Raji (cell line): ENCODE data around the gene INPP4A.

Experiments used
- POLR2A ChIP-seq: IDR thresholded peaks from 2 replicates; pipeline ENCODE4 v1.6.1; 2011; ENCODE audit warnings: low read depth, low read length, control low read depth; ENCODE audit not compliant: insufficient read depth

INPP4A gene

DNA sequence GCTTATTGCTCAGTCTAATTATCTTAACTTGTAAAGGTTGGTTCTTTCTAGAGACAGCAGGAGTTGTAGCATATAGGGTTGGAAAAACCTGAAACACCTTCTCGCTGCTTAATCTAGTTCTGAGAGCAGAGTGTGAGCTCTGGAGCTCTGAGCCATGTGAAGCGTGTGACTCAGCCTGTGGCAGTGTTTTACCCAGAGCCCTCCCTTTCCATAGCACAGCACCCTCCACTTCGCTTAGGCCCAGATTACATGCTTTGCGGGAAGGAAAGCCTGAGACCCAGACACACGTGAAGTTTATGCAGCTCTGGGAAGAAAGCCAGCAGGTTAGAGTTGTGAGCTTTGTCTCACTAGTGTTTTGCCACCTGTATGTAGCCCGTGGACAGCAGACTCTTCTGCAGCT is 74.5 kb downstream of the INPP4A start:
- no peak for TF ChIP-seq POLR2A

DNA sequence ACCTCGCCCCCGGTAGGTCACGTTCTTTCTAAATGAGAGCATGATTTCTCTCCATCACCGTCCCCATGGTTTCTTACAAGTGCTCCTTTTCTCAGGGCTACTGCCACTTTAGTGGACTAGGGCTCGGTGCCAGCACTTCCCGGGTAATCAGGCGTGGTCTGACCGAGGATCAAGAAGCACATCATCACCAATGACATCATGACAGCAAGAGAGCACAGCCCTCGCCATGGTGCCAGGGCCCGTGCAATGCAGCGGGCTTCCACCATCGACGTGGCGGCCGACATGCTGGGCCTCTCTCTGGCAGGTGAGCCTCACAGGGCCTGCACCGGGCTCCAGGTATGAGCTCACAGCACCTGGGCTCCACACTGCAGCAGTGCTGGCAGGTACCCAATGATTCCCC is 75.2 kb downstream of the INPP4A start:
- TF ChIP-seq POLR2A: no peak

DNA sequence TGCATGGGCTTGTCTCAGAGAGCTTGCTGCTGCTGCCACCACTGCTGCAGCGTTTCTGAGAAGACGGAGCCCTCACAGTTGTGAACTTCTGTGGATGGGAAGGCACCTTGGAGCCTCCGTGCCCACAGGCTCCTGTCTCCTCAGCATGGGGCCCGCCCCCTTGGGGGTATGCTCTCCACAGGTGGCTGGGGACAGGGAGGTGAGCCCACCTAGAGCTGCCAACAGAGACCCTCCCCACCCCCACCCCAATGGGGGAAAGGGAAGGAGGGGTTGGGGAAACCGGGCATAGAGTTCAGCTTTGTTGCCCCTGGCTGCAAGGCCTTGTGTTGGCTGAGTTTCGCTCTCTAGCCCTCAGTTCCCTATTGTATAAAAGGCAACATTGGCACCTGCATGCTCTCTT is 76.1 kb downstream of the INPP4A start:
- TF ChIP-seq POLR2A: no peak

DNA sequence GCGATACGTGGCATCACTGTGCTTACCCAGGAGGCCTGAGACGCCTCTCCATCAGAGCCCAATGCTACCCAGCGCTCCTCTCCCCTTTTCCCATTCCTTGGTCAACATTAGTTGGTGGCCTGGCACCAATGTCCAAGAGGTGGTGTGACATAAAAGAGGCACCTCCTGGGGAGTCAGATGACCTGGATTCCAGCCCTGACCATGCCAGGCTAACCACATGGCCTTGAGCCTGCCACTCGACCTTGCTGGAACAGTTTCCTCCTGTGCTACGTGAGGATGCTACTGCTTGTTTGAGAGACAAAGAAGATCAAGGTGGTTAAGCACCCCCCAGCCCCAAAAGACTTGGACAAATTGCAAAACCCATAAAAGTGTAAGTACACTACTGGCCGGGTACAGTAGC is 76.6 kb downstream of the INPP4A start:
- TF ChIP-seq POLR2A: no peak

DNA sequence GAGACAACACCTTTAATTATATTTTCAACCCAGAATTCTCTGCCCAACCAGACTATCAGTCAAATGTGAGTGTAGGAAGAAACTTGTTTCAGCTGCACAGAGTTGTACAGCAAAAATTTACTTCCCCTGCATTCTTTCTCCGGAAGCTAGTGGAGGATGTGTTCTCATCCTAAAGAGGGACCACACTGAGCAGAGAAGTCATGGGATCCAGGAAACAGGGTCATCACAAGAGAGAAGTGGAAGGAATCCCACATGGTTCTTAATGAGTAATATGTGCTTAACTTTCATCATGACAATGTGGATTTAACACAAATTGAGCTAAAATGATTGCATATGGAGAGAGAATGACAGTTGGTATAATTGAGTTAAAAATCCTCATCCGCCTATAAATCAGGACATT is 78.2 kb downstream of the INPP4A start:
- no peak for TF ChIP-seq POLR2A

DNA sequence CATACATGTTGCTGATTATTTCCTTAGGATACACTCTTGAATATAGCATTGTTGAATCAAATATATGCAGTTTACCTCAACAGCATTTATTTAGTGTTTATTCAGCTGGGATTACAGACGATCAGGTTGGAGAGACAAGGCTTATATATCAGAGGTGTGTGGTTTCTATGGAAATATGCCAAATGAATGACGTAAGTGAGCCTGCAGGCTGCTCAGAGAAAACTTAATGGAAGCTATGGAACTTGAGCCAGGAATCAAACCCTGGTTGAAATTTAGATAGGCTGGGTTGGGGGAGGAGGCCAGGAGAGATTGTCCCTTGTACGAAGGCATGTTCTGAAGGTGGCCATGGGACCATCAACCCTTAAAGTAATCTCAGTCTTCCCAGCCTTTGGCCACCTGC is 79.5 kb downstream of the INPP4A start:
- no peak for TF ChIP-seq POLR2A

DNA sequence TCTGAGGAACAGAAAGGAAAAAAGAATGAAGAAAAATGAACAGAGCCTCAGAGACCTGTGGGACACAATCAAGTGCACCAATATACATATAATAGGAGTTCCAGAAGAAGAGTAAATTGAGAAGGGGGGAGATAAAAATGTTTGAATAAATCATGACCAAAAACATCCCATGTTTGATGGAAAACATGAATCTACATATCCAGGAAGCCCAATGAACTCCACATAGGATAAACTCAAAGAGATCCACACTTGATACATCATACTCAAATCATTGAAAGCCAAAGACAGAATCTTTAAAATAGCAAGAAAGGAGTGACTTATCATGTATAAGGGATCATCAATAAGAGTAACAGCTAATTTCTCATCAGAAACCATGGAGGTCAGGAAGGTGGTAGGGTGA is 83.7 kb downstream of the INPP4A start:
- TF ChIP-seq POLR2A: no peak

DNA sequence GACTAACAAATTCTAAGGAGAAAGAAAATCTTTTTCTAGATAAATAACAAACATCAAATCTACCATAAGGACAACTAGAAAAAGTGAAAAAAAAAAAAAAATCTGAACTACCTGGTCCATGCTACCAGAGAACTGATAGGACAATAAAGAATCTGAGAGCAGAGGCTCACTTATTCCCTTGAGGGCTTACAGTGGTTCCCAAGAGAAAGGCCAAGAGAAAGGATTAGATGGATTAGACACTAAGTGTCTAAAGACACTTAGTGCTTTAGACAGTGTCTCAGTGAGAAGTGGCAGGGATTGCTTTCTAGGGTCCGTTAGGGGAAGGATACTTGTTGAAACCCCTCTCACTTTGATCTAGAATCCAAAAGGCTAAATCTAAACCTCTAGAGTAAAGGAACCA is 85.5 kb downstream of the INPP4A start:
- TF ChIP-seq POLR2A: no peak

DNA sequence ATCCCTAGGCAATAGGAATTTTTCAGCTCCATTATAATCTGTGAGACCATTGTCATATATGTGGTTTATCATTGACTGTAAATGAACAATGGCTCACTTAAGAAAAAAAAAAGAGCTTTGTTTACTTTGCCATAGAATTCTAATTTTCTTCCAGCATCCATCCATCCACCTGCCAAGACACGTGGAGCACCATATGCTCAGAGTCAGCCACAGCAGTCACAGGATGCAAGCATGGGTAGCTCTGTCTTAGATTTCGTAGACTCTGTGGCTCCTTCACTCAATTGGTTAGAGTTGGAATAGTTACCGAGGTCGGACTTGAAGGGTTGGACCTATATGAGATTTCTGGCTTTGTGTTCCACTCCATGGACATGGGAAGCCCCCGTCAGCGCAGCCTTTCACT is 88.1 kb downstream of the INPP4A start:
- TF ChIP-seq POLR2A: no peak

DNA sequence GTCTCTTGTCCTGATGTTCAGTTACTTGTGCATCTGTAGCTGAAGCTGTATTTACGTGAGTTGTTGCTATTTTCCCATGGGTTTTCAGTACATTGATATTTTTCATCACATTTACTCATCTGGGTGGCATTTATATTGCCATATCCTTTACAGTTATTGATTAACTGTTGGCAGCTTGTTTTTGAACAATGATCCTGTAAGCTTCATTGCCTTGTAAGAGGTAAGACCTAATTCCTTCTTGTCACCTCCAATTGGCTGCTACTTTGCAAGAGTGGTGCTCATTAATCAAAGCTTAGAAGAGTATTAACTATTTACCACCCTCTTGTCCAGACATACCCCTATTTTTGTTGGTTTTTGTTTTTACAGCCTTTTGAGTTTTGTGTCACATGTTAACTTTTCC is 88.9 kb downstream of the INPP4A start:
- no peak for TF ChIP-seq POLR2A

DNA sequence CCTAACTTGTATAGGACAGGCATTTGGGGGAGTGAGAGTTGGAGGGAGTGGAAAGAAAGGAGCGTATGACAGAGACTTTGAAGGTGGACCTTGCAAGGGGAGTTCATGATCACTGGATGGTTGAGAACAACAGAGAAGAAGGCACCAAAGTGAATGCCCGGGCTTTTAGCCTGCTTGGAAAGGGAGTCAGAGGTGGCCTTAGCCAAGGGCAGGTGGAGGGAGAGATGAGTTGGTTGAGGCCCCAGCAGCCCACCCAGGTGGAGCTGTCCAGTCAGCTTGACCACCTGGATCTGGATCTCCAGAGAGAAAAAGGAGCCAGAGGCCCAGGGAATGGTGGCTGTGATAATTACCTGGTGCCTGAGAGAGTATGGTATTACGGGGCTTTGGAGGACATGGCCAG is 90.1 kb downstream of the INPP4A start:
- TF ChIP-seq POLR2A: no peak

DNA sequence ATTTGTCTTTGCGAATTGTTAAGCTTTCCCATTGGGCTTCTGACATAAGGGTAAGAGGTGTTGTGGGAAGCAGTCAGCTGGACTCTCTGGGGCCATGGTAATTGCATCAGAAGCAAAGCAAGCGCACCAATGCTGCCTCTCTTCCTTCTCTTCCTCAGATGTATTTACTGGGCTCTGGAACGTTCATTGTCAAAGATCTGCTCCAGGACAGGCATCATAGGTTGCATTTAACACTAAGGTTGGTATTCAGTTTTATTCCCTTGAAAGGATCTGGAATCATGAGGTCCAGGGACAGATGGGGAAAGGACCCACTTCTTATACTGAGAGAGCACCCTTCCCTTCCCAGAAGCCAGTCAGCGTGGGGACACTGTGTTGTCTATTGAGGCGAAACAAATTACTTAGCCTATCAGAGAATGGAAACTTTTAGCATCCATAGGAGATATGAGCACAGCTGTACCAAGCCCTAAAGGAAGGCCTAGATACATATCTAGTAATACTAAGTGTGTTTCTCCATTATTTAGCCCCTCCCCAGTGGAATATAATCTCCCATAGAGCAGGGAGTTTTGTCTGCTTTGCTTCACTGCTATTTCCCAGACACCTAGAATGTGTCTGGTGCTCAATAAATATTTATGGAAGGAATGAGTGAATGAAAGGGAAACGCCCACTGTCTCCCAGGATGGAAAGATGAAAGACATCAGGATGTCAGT is 91.5 kb downstream of the INPP4A start:
- no peak for TF ChIP-seq POLR2A

DNA sequence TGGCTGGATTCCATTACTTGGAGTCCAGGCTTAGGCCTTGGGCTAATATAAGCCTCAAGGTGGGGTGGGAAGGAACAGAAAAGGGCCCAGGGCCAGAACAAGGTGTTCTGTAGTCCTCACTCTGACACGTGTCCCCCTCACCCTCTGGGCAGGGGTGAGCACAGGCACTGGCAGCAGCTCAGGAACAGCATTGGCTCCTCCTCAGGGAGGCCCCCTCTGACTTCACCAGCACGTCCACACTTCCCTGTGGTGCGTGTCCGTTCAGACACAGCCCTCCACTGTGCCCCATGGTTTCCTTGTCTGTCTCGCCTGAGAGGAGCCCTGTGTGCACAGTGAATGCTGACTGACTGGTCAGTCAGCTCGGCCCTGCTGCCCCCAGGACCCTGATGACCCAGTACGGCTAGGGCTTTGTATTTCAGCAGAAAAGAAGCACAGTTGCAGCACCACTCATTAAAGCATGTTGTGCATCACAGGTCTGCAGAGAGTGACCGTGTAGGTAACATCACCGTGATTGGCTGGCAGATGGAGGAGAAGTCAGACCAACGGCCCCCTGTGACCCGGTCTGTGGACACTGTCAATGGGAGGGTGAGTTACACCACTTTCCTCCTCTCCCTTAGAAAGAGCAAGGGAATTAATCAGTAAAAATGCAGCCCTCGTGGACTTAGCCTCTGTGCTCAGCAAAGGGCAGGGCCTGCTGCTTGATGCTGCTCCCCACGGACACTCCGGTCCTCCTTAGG is 92.9 kb downstream of the INPP4A start:
- no peak for TF ChIP-seq POLR2A

DNA sequence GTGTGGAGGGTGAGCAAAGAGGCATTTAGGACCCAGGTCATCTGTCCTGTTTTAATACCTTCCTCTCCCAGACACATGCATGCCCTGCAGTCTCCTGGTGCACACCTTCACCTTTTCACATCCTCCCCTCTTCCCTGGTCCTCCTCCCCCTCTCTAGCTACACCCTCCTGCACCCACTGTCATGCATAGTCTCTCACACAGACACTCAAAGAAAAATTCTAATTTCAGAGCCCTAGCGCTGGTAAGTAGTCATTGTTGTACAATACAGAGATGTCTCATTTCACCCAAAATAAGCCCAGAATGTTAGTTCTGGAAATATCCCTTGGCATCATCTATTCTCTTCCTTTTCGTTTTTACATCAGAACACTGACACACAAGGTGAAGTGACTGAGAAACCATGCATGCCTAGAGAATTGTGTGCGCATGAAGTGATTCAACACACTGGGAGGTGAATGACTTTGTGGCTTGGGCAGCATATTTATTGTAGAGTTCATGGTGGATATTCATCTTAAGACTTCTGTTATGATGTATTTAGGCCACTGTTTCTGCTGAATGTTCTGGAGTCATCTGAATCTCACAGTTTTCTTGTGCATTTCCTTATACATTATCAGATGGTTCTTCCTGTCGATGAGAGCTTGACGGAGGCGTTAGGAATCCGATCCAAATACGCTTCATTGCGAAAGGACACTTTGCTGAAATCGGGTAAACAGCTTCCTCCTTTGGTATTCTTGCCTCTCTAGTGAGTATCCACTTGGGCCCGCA is 93.8 kb downstream of the INPP4A start:
- no peak for TF ChIP-seq POLR2A

DNA sequence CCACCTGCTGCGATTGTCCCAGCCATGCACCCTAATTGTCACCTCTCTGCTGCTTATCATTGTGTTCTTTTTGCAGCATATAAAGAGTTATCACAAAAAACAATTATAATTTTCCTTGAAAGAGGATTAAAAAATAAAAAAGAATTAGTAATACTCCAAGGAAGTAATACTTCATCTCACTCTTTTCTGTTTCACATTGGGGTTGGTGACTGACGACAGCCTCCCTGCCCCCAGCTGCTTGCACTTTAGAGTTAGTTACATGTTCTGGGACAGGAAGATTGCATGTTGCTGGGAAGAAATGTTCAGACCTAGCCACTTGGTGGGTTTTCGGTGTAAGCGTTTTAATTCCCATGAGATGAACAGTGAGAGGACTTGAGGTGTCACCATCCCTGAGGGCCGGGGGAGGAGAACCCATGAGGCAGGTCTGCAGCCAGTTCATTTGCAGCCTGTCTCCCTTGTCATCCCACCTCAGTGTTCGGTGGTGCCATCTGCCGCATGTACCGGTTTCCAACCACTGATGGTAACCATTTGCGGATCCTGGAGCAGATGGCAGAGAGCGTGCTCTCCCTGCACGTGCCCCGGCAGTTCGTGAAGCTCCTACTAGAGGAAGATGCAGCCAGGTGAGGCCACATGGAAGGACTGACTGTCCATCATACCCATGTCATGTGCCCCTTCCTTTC is 94.5 kb downstream of the INPP4A start:
- no peak for TF ChIP-seq POLR2A
